GM12878 (cell line): ENCODE measurements around the gene ETV6. TPM values are rescaled to one million over a fixed set of nuclear protein-coding genes. Genes with fewer than 3 reads are reported as not detected.

Experiments used
- ATAC-seq: fragments of 200-7000 bp; cut with Tn5 transposase; 3 replicates; pipeline ENCODE4 v1.9.1; 2020; ENCODE audit warnings: mild to moderate bottlenecking, moderate library complexity
- BruUV-seq: library from RNA; stranded (reverse); fragments of 400-500 nt; replicated peaks from 2 replicates; lab custom pipeline; 2021; lab: Mats Ljungman, UMichigan
- CTCF ChIA-PET: fragments of 300-600 bp; sonication (Branson Sonifier 250); formaldehyde crosslinking; extraction: SDS; loops from one replicate; lab custom pipeline; 2021; ENCODE audit warnings: inconsistent platforms; lab: Yijun Ruan, JAX
- POLR2A ChIA-PET: fragments of 350-600 bp; formaldehyde crosslinking; extraction: SDS; loops from one replicate; lab custom pipeline; 2021; ENCODE audit warnings: inconsistent platforms; lab: Charles Lee
- RAD21 ChIA-PET: fragments of 300-600 bp; sonication (Branson Sonifier 250); formaldehyde crosslinking; loops from one replicate; lab custom pipeline; 2023; ENCODE audit warnings: antibody characterized with exemption; ENCODE audit not compliant: unreplicated experiment; lab: Charles Lee
- SMC1A ChIA-PET: fragments of 300-600 bp; sonication (Branson Sonifier 250); formaldehyde crosslinking; loops from one replicate; lab custom pipeline; 2023; ENCODE audit not compliant: unreplicated experiment, uncharacterized antibody; lab: Charles Lee
- DNase-seq: peaks from one replicate; pipeline ENCODE4 v3.0.0-alpha.2; 2011; ENCODE audit warnings: low read depth, low spot score
- FAIRE-seq: peaks from 3 replicates; lab custom pipeline; 2011; peaks lifted over from hg19 to GRCh38; lab: Jason Lieb, UNC
- H2AFZ ChIP-seq: 2 replicates; pipeline ENCODE4 v1.6.0; 2011; ENCODE audit warnings: low read depth, low read length, control low read depth; ENCODE audit not compliant: control insufficient read depth
- H3K27ac ChIP-seq: 2 replicates; pipeline ENCODE4 v1.5.1; 2011; ENCODE audit warnings: control low read depth; ENCODE audit not compliant: control insufficient read depth, insufficient read depth
- H3K27me3 ChIP-seq, 2 experiments: replicated peaks in 1 of 2; 2 replicates each; pipeline versions ENCODE4 v1.6.0 to v1.6.1; 2011; ENCODE audit warnings: low read length in 1 of 2; ENCODE audit not compliant: control insufficient read depth in 2 of 2, insufficient read depth in 2 of 2
- H3K36me3 ChIP-seq, 2 experiments: 2 replicates each; pipeline ENCODE4 v1.5.1; 2011; ENCODE audit warnings: low read length in 1 of 2; ENCODE audit not compliant: control insufficient read depth in 2 of 2, insufficient read depth in 2 of 2
- H3K4me1 ChIP-seq: 2 replicates; pipeline ENCODE4 v1.6.1; 2011; ENCODE audit warnings: mild to moderate bottlenecking, low read length, moderate library complexity, mixed read lengths; ENCODE audit not compliant: control insufficient read depth, insufficient read depth
- H3K4me2 ChIP-seq: 2 replicates; pipeline ENCODE4 v1.6.0; 2011; ENCODE audit warnings: control low read depth; ENCODE audit not compliant: control insufficient read depth, insufficient read depth
- H3K4me3 ChIP-seq: fragments of 200-600 bp; sonication (generic); 2 replicates; pipeline ENCODE4 v1.5.1; 2016
- H3K79me2 ChIP-seq: 2 replicates; pipeline ENCODE4 v1.6.0; 2011; ENCODE audit warnings: low read length; ENCODE audit not compliant: control insufficient read depth, insufficient read depth
- H3K9ac ChIP-seq: 2 replicates; pipeline ENCODE4 v1.8.0; 2011; ENCODE audit warnings: low read length, control low read depth, mixed read lengths; ENCODE audit not compliant: control insufficient read depth, insufficient read depth
- H3K9me3 ChIP-seq: replicated peaks from 3 replicates; pipeline ENCODE4 v1.5.1; 2011; ENCODE audit warnings: mild to moderate bottlenecking, low read length; ENCODE audit not compliant: control insufficient read depth, insufficient read depth
- H4K20me1 ChIP-seq: 2 replicates; pipeline ENCODE4 v1.6.0; 2011; ENCODE audit not compliant: control insufficient read depth, insufficient read depth
- BACH1 ChIP-seq: fragments of 450-650 bp; IDR thresholded peaks from 2 replicates; pipeline ENCODE4 v1.6.1; 2017; ENCODE audit warnings: mild to moderate bottlenecking, borderline replicate concordance
- CBFB ChIP-seq: IDR thresholded peaks from 2 replicates; pipeline ENCODE4 v1.6.1; 2016; ENCODE audit warnings: antibody characterized with exemption, low read depth
- CEBPB ChIP-seq, 2 experiments: fragments of 150-350 bp in 1 of 2; IDR thresholded peaks; 2 replicates each; pipeline ENCODE4 v1.6.1; 2012 to 2014; ENCODE audit warnings: low read depth in 2 of 2, low read length in 2 of 2, borderline replicate concordance in 1 of 2, inconsistent platforms in 1 of 2
- MXI1 ChIP-seq: fragments of 150-350 bp; IDR thresholded peaks from 2 replicates; pipeline ENCODE4 v1.6.1; 2011; ENCODE audit warnings: low read depth, mild to moderate bottlenecking, inconsistent platforms, low read length, improper control_type of control experiment
- PAX8 ChIP-seq: fragments of 450-650 bp; IDR thresholded peaks from 2 replicates; pipeline ENCODE4 v1.6.1; 2017; ENCODE audit warnings: mild to moderate bottlenecking, moderate library complexity
- POU2F2 ChIP-seq: IDR thresholded peaks from 3 replicates; pipeline ENCODE4 v1.6.1; 2011; ENCODE audit warnings: low read depth, mild to moderate bottlenecking, low read length, borderline replicate concordance
- RELA ChIP-seq: fragments of 450-650 bp; IDR thresholded peaks from 2 replicates; pipeline ENCODE4 v1.8.0; 2014; ENCODE audit warnings: borderline replicate concordance; ENCODE audit not compliant: partially characterized antibody
- SIN3A ChIP-seq: IDR thresholded peaks from 2 replicates; pipeline ENCODE4 v1.6.1; 2012; ENCODE audit warnings: low read depth, low read length, improper control_type of control experiment
- SREBF2 ChIP-seq: IDR thresholded peaks from 2 replicates; pipeline ENCODE4 v1.6.1; 2012; ENCODE audit warnings: mild to moderate bottlenecking, low read length
- WRNIP1 ChIP-seq: IDR thresholded peaks from 2 replicates; pipeline ENCODE4 v1.6.1; 2011; ENCODE audit warnings: low read depth, low read length, improper control_type of control experiment, borderline replicate concordance
- WGBS: methylation state at CpG from one replicate; pipeline ENCODE4 v1.1.6; 2016; ENCODE audit warnings: low lambda C conversion rate; ENCODE audit not compliant: insufficient replicate concordance, insufficient coverage; ENCODE audit errors: missing lambda C conversion rate; 5-methylcytosine and 5-hydroxymethylcytosine counted together
- in situ Hi-C: fragments of 300-500 bp; cut with MboI; formaldehyde crosslinking; loops from 9 replicates; pipeline ENCODE4 v1.14.3; 2018; ENCODE audit warnings: mixed read lengths
- intact Hi-C: fragments of 100-400 bp; cut with micrococcal nuclease; formaldehyde crosslinking; loops from one replicate; pipeline ENCODE4 v1.14.2; 2022; ENCODE audit not compliant: unreplicated experiment
- polyA plus RNA-seq, 11 experiments: library from polyadenylated mRNA; depleted of rRNA in 4 of 11; unstranded in 6 of 11; stranded (reverse) in 5 of 11; fragments of >200 nt; fragmentation: Nextera tagmentation in 4 of 11; fragmentation: Illumina TruSeq in 1 of 11; extraction: Ambion mirVana in 4 of 11; extraction: Trizol in 1 of 11; gene quantifications; 1 replicate in 1 of 11; 2 replicates in 10 of 11; pipeline versions ENCODE4 v1.2.1 to v1.2.3, GENCODE V29; 2011 to 2016; ENCODE audit warnings: inconsistent platforms in 2 of 11, missing spikeins in 2 of 11, low read depth in 1 of 11
- total RNA-seq, 4 experiments: library from RNA; depleted of rRNA in 3 of 4; stranded (reverse); fragments of >200 nt in 3 of 4; fragmentation: Illumina TruSeq in 1 of 4; extraction: Trizol in 1 of 4; gene quantifications; 2 replicates each; pipeline versions ENCODE4 v1.2.1 to v1.2.3, GENCODE V29; 2013 to 2021
- TF ChIP-seq, protein P1 (sequence below): fragments of 450-650 bp; formaldehyde crosslinking; IDR thresholded peaks from 2 replicates; pipeline ENCODE4 v1.4.0; 2022; ENCODE audit warnings: mild to moderate bottlenecking, moderate library complexity

The ETV6 gene
- total and polyA plus RNA-seq, 10 of the 15 experiments (the other 5 are each of a cell fraction or from before 2014, with no cell fraction given) = 6.6 to 74.8 (median 24.6) TPM

GRCh38 chr12:11651381-11651780, 1.9 kb downstream of the ETV6 start:
- Histone ChIP-seq H3K36me3 (no peaks in the 10 kb centered on the region; a peak in 2 of 4 replicates), H2AFZ (no peak overlapping the region), H3K4me1 (peaks cover 14% of the 10 kb centered on the region), H4K20me1 (no peaks in the 10 kb centered on the region; the same call in 1 of the 2 replicates), H3K9me3 (no peaks in the 10 kb centered on the region), H3K27ac (peak overlapping the region; percentile 99), H3K4me3 (peak overlapping the region; percentile 85), H3K9ac (peak overlapping the region; percentile 98), H3K4me2 (peak overlapping the region; percentile 86), H3K27me3 (no peaks in the 10 kb centered on the region), H3K79me2 (peaks cover 73% of the 10 kb centered on the region)
- RAD21 ChIA-PET = interaction anchor here (1.6 to 2.5 kb wide), 2 partner anchors 79 to 99 kb away, joined by 5 to 10 read pairs; no protein-coding TSS in a partner anchor
- TF ChIP-seq SIN3A (0 out of 2 replicates have a peak, but pooled peaks have one; percentile 25), PAX8 (0 out of 2 replicates have a peak, but pooled peaks have one; percentile 6), CBFB (0 out of 2 replicates have a peak, but pooled peaks have one; percentile 3), SREBF2 (no peak), CEBPB (IDR thresholded peaks at IDR 0.05; ENCODE audit: borderline replicate concordance in 1 of 2, low read depth in 2 of 2, low read length in 2 of 2) (peak in 1 of 2 experiments; percentile 25; a peak in 1 of 4 replicates)
- CTCF ChIA-PET = interaction anchor here (0.7 kb wide), 1 partner anchor 73 kb away, joined by 3 read pairs; no protein-coding TSS in a partner anchor
- in situ Hi-C loops (loop anchor here (5.0 kb wide), 4 partner anchors 76 to 376 kb away; no protein-coding TSS in a partner anchor), intact Hi-C loops (loop anchor here (5.0 to 10.0 kb wide), 2 partner anchors 361 to 1073 kb away; no protein-coding TSS in a partner anchor)
- ATAC-seq (no peak), DNase-seq (no peak), FAIRE-seq (no peak)
- 0% methylated on average over 4 of the region's 4 CpGs for WGBS
- BruUV-seq = no TSS peak
- POLR2A ChIA-PET = no interaction called here
- SMC1A ChIA-PET = no interaction called here

DNA sequence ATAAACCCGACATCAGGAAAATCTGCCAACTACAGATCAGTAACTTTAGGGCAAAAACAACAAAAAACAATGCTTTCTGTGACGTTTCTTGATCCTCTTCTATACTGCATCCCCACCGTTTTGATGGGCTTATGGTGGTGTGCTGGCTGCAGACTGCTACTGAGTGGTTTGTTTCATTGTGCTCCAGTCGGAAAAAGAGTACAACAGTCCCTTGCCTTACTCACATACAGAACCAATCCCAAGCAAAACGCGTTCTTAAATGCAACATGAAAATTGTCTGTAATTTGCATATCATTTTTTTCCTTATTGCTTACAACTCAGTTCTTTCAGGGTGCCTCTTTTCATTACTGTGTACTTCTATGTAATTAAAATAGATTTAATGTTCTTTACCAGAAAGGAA, 2.3 kb downstream of the ETV6 start:
- 4% methylated on average over 6 of the region's 6 CpGs for WGBS
- Histone ChIP-seq H3K9ac (peak overlapping the region; percentile 98), H3K4me1 (peaks cover 14% of the 10 kb centered on the region), H3K4me2 (peak overlapping the region; percentile 86), H3K4me3 (peak overlapping the region; percentile 85), H4K20me1 (no peaks in the 10 kb centered on the region; the same call in 1 of the 2 replicates), H3K27ac (peak overlapping the region; percentile 99), H3K79me2 (peaks cover 77% of the 10 kb centered on the region), H3K27me3 (no peaks in the 10 kb centered on the region), H3K9me3 (no peaks in the 10 kb centered on the region), H3K36me3 (peaks cover 0 to 4% of the 10 kb centered on the region in 2 experiments; a peak in 2 of 4 replicates), H2AFZ (no peak overlapping the region)
- RAD21 ChIA-PET = interaction anchor here (1.7 to 7.2 kb wide), 3 partner anchors 78 to 108 kb away, joined by 5 to 75 read pairs (median 37); no protein-coding TSS in a partner anchor
- POLR2A ChIA-PET = interaction anchor here (0.5 kb wide), 1 partner anchor 86 kb away, joined by 3 read pairs; no protein-coding TSS in a partner anchor
- no TSS peak for BruUV-seq
- peak; percentile 5; the same call in 1 of the 3 replicates for ATAC-seq
- FAIRE-seq = no peak
- in situ Hi-C loops (loop anchor here (5.0 kb wide), 4 partner anchors 76 to 376 kb away; no protein-coding TSS in a partner anchor), intact Hi-C loops (loop anchor here (1.0 to 10.0 kb wide), 6 partner anchors 73 to 1073 kb away; no protein-coding TSS in a partner anchor)
- DNase-seq = no peak
- SMC1A ChIA-PET = interaction anchor here (3.4 to 7.3 kb wide), 2 partner anchors 71 to 78 kb away, joined by 28 to 76 read pairs; no protein-coding TSS in a partner anchor
- CTCF ChIA-PET = interaction anchor here (1.6 kb wide), 1 partner anchor 107 kb away, joined by 4 read pairs; no protein-coding TSS in a partner anchor
- TF ChIP-seq MXI1 (0 out of 2 replicates have a peak, but pooled peaks have one; percentile 9), WRNIP1 (peak; percentile 76; the same call in 1 of the 2 replicates), POU2F2 (peak; percentile 55; the same call in 2 of the 3 replicates), RELA (no peak), BACH1 (peak; percentile 31; the same call in 1 of the 2 replicates)
- TF ChIP-seq, protein P1, sequence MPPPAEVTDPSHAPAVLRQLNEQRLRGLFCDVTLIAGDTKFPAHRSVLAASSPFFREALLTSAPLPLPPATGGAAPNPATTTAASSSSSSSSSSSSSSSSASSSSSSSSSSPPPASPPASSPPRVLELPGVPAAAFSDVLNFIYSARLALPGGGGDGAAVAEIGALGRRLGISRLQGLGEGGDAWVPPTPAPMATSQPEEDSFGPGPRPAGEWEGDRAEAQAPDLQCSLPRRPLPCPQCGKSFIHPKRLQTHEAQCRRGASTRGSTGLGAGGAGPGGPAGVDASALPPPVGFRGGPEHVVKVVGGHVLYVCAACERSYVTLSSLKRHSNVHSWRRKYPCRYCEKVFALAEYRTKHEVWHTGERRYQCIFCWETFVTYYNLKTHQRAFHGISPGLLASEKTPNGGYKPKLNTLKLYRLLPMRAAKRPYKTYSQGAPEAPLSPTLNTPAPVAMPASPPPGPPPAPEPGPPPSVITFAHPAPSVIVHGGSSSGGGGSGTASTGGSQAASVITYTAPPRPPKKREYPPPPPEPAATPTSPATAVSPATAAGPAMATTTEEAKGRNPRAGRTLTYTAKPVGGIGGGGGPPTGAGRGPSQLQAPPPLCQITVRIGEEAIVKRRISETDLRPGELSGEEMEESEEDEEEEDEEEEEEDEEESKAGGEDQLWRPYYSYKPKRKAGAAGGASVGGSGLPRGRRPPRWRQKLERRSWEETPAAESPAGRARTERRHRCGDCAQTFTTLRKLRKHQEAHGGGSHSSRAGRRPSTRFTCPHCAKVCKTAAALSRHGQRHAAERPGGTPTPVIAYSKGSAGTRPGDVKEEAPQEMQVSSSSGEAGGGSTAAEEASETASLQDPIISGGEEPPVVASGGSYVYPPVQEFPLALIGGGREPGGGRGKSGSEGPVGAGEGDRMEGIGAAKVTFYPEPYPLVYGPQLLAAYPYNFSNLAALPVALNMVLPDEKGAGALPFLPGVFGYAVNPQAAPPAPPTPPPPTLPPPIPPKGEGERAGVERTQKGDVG (CRISPR knock-in tag) = 0 out of 2 replicates have a peak, but pooled peaks have one; percentile 29
